ENCODE results near the gene NIPBL.
"Not testable (repeated sequence)": the region's sequence is repeated elsewhere in the genome, so short reads cannot be mapped to it uniquely, and the experiment has no call there.

The NIPBL gene

GRCh38 chr5:36888303-36888702, 11.7 kb downstream of the NIPBL start:
- Histone ChIP-seq H3K4me1 (ENCODE audit: insufficient read depth, poor library complexity, severe bottlenecking) (peaks cover 17% of the 10 kb centered on the region), H3K27ac (ENCODE audit: poor library complexity, severe bottlenecking) (no peak overlapping the region), H3K36me3 (ENCODE audit: low read depth) (no peaks in the 10 kb centered on the region), H3K9me3 (ENCODE audit: severe bottlenecking) (no peaks in the 10 kb centered on the region), H3K4me3 (ENCODE audit: severe bottlenecking) (no peak overlapping the region), H3K27me3 (ENCODE audit: insufficient read depth, poor library complexity, severe bottlenecking) (no peaks in the 10 kb centered on the region)
- DNase-seq (ENCODE audit: low spot score) (no peak), ATAC-seq (ENCODE audit: low read depth) (no peak)
- no peak for TF ChIP-seq CTCF (IDR thresholded peaks at IDR 0.05; ENCODE audit: poor library complexity, severe bottlenecking)

GRCh38 chr5:36889264-36889663, 12.7 kb downstream of the NIPBL start:
- H3K4me3 ChIP-seq (ENCODE audit: severe bottlenecking) = no peak overlapping the region
- TF ChIP-seq CTCF (IDR thresholded peaks at IDR 0.05; ENCODE audit: poor library complexity, severe bottlenecking) = no peak
- no peak overlapping the region for H3K27ac ChIP-seq (ENCODE audit: poor library complexity, severe bottlenecking)
- H3K9me3 ChIP-seq (ENCODE audit: severe bottlenecking) = no peaks in the 10 kb centered on the region
- H3K4me1 ChIP-seq (ENCODE audit: insufficient read depth, poor library complexity, severe bottlenecking) = peaks cover 13% of the 10 kb centered on the region
- ATAC-seq (ENCODE audit: low read depth) (no peak), DNase-seq (ENCODE audit: low spot score) (no peak)
- no peaks in the 10 kb centered on the region for H3K27me3 ChIP-seq (ENCODE audit: insufficient read depth, poor library complexity, severe bottlenecking)
- H3K36me3 ChIP-seq (ENCODE audit: low read depth) = no peaks in the 10 kb centered on the region

- H3K9me3 ChIP-seq (ENCODE audit: severe bottlenecking) = no peaks in the 10 kb centered on the region
- H3K36me3 ChIP-seq (ENCODE audit: low read depth) = no peaks in the 10 kb centered on the region
- no peak for TF ChIP-seq CTCF (IDR thresholded peaks at IDR 0.05; ENCODE audit: poor library complexity, severe bottlenecking)
- ATAC-seq (ENCODE audit: low read depth) (no peak), DNase-seq (ENCODE audit: low spot score) (no peak)
- peaks cover 11% of the 10 kb centered on the region for H3K4me1 ChIP-seq (ENCODE audit: insufficient read depth, poor library complexity, severe bottlenecking)
- no peak overlapping the region for H3K27ac ChIP-seq (ENCODE audit: poor library complexity, severe bottlenecking)
- H3K27me3 ChIP-seq (ENCODE audit: insufficient read depth, poor library complexity, severe bottlenecking) = no peaks in the 10 kb centered on the region
- no peak overlapping the region for H3K4me3 ChIP-seq (ENCODE audit: severe bottlenecking)
These were observed 14.7 kb downstream of the NIPBL start for GRCh38 chr5:36891266-36891665.

- H3K9me3 ChIP-seq (ENCODE audit: severe bottlenecking); H3K27ac ChIP-seq (ENCODE audit: poor library complexity, severe bottlenecking); H3K4me1 ChIP-seq (ENCODE audit: insufficient read depth, poor library complexity, severe bottlenecking); H3K4me3 ChIP-seq (ENCODE audit: severe bottlenecking); DNase-seq (ENCODE audit: low spot score); H3K36me3 ChIP-seq (ENCODE audit: low read depth); ATAC-seq (ENCODE audit: low read depth); H3K27me3 ChIP-seq (ENCODE audit: insufficient read depth, poor library complexity, severe bottlenecking): not testable (repeated sequence)
These were observed 15.7 kb downstream of the NIPBL start for GRCh38 chr5:36892085-36892830.

- ATAC-seq (ENCODE audit: low read depth) (no peak), DNase-seq (ENCODE audit: low spot score) (no peak)
- Histone ChIP-seq H3K9me3 (ENCODE audit: severe bottlenecking) (no peaks in the 10 kb centered on the region), H3K4me1 (ENCODE audit: insufficient read depth, poor library complexity, severe bottlenecking) (peaks cover 3% of the 10 kb centered on the region), H3K36me3 (ENCODE audit: low read depth) (no peaks in the 10 kb centered on the region), H3K27ac (ENCODE audit: poor library complexity, severe bottlenecking) (no peak overlapping the region), H3K27me3 (ENCODE audit: insufficient read depth, poor library complexity, severe bottlenecking) (no peaks in the 10 kb centered on the region), H3K4me3 (ENCODE audit: severe bottlenecking) (no peak overlapping the region)
- TF ChIP-seq CTCF (IDR thresholded peaks at IDR 0.05; ENCODE audit: poor library complexity, severe bottlenecking) = no peak
These were observed 18.4 kb downstream of the NIPBL start for GRCh38 chr5:36894954-36895353.
